ENCODE results near the gene DDA1. TPM values are rescaled to one million over a fixed set of nuclear protein-coding genes. Genes with fewer than 3 reads are reported as not detected.
"Not testable (repeated sequence)": the region's sequence is repeated elsewhere in the genome, so short reads cannot be mapped to it uniquely, and the experiment has no call there.

DDA1 gene
- total and polyA plus RNA-seq, 9 of the 15 experiments (the other 6 are each of a cell fraction or from before 2014, with no cell fraction given) = 1.4 to 83.8 (median 33.8) TPM

DNA sequence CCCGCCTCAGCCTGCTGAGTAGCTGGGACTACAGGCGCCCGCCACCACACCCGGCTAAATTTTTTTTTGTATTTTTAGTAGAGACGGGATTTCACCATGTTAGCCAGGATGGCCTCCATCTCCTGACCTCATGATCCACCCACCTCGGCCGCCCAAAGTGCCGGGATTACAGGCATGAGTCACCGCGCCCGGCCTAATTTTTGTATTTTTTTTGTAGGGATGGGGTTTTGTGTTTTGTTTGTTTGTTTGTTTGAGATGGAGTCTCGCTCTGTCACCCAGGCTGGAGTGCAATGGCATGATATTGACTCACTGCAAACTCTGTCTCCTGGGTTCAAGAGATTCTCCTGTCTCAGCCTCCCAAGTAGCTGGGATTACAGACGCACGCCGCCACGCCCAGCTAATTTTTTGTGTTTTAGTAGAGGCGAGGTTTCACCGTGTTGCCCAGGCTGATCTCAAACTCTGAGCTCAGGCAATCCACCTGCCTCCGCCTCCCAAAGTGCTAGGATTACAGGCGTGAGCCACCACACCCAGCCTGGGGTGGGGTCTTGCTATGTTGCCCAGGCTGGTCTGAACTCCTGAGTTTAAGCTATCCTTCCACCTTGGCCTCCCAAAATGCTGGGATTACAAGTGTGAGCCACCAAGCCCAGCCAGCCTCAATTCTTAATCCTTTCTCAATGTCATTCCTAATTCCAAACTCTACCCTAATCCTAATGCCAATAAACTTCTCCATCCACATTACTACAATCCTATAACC is 54.7 kb downstream of the DDA1 start:
- ATAC-seq; POLR2A ChIA-PET; in situ Hi-C loops (cut with MboI); DNase-seq (ENCODE audit: extremely low read depth in 1 of 4, low spot score in 3 of 4); FAIRE-seq; H3K4me3 ChIP-seq; H3K36me3 ChIP-seq (ENCODE audit: control insufficient read depth, insufficient read depth, low read length); H3K4me1 ChIP-seq (replicated peaks in 1 of 2; ENCODE audit: control insufficient read depth in 2 of 2, insufficient read depth in 2 of 2, low read length in 2 of 2); H2AFZ ChIP-seq (ENCODE audit: low read depth, low read length); H3K27ac ChIP-seq (ENCODE audit: extremely low read depth, low read depth, low read length); intact Hi-C loops (cut with micrococcal nuclease); H3K4me2 ChIP-seq (ENCODE audit: insufficient read depth, low read length); H3K9ac ChIP-seq (ENCODE audit: insufficient read depth in 1 of 2, low read depth in 2 of 2, low read length in 2 of 2); H3K9me3 ChIP-seq (replicated peaks; ENCODE audit: control insufficient read depth, insufficient read depth, low read depth, low read length); BruUV-seq (replicated peaks); H3K9me1 ChIP-seq (ENCODE audit: control insufficient read depth, insufficient read depth, low read length); H3K79me2 ChIP-seq (ENCODE audit: control insufficient read depth, insufficient read depth, low read length); CTCF ChIA-PET (ENCODE audit: low intra/inter-chr PET ratio); H4K20me1 ChIP-seq (replicated peaks; ENCODE audit: control insufficient read depth, insufficient read depth, low read length): not testable (repeated sequence)
- peaks cover 22 to 24% of the 10 kb centered on the region in 2 experiments for H3K27me3 ChIP-seq (ENCODE audit: control insufficient read depth in 2 of 2, insufficient read depth in 2 of 2, low read length in 2 of 2)
- 30% methylated on average over 18 of the region's 20 CpGs for WGBS (ENCODE audit: insufficient coverage, low coverage, missing lambda C conversion rate)
- TF ChIP-seq ZNF121 (CRISPR knock-in tag; conservative IDR thresholded peaks at IDR 0.05) = peak; percentile 81
- TF ChIP-seq, protein P1, sequence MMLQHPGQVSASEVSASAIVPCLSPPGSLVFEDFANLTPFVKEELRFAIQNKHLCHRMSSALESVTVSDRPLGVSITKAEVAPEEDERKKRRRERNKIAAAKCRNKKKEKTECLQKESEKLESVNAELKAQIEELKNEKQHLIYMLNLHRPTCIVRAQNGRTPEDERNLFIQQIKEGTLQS (IDR thresholded peaks at IDR 0.05) = peak; percentile 57
- TF ChIP-seq, protein P1 (CRISPR knock-in tag; conservative IDR thresholded peaks at IDR 0.05) = not testable (repeated sequence)

DNA sequence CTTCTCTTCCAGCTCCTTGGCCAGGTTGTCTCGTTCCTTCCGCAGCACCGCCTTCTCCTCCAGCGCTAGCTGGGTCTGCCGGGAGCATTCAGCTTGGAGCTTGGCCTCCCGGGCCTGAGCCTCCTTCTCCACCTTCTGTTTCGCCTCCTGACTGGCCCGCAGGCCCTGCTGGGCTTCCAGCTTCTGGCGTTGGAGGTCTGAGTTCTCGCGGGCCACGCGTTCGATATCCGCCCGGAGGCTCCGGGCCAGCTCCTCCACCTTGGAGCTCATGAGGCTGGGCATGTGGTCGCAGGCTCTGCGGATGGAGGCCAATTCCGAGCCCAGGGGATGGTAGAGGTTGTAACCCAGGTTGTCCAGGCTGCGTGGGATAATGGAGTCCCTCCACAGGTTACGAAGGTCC is 56.0 kb downstream of the DDA1 start:
- Histone ChIP-seq H3K9me1 (ENCODE audit: control insufficient read depth, insufficient read depth, low read length) (no peaks in the 10 kb centered on the region), H2AFZ (ENCODE audit: low read depth, low read length) (no peak overlapping the region), H3K4me2 (ENCODE audit: insufficient read depth, low read length) (no peak overlapping the region), H3K9ac (ENCODE audit: insufficient read depth in 1 of 2, low read depth in 2 of 2, low read length in 2 of 2) (peak overlapping the region in 1 of 2 experiments; percentile 31; a peak in 2 of 4 replicates), H3K27me3 (ENCODE audit: control insufficient read depth in 2 of 2, insufficient read depth in 2 of 2, low read length in 2 of 2) (peaks cover 22 to 24% of the 10 kb centered on the region in 2 experiments), H3K27ac (ENCODE audit: extremely low read depth, low read depth, low read length) (no peak overlapping the region), H4K20me1 (replicated peaks; ENCODE audit: control insufficient read depth, insufficient read depth, low read length) (no peaks in the 10 kb centered on the region), H3K9me3 (replicated peaks; ENCODE audit: control insufficient read depth, insufficient read depth, low read depth, low read length) (no peaks in the 10 kb centered on the region), H3K4me3 (no peak overlapping the region), H3K4me1 (replicated peaks in 1 of 2; ENCODE audit: control insufficient read depth in 2 of 2, insufficient read depth in 2 of 2, low read length in 2 of 2) (peaks cover 5 to 7% of the 10 kb centered on the region in 2 experiments; a peak in 4 of 5 replicates), H3K36me3 (ENCODE audit: control insufficient read depth, insufficient read depth, low read length) (no peaks in the 10 kb centered on the region), H3K79me2 (ENCODE audit: control insufficient read depth, insufficient read depth, low read length) (no peaks in the 10 kb centered on the region)
- WGBS (ENCODE audit: insufficient coverage, low coverage, missing lambda C conversion rate) = 17% methylated on average over 18 of the region's 22 CpGs
- in situ Hi-C loops (cut with MboI) (no loop called here), intact Hi-C loops (cut with micrococcal nuclease) (no loop called here)
- no peak for ATAC-seq
- TF ChIP-seq ARID2 (IDR thresholded peaks at IDR 0.05) (no peak), ZNF197 (CRISPR knock-in tag; IDR thresholded peaks at IDR 0.05; ENCODE audit: low read depth) (no peak), TCF3 (CRISPR knock-in tag; IDR thresholded peaks at IDR 0.05) (no peak), ATF7 (IDR thresholded peaks at IDR 0.05) (no peak), JUN (IDR thresholded peaks at IDR 0.05; ENCODE audit: borderline replicate concordance, low read depth, low read length) (no peak), JUN (CRISPR knock-in tag; IDR thresholded peaks at IDR 0.05; ENCODE audit: borderline replicate concordance) (no peak), ZFPM2 (CRISPR knock-in tag; IDR thresholded peaks at IDR 0.05) (no peak)
- TF ChIP-seq, protein P2, sequence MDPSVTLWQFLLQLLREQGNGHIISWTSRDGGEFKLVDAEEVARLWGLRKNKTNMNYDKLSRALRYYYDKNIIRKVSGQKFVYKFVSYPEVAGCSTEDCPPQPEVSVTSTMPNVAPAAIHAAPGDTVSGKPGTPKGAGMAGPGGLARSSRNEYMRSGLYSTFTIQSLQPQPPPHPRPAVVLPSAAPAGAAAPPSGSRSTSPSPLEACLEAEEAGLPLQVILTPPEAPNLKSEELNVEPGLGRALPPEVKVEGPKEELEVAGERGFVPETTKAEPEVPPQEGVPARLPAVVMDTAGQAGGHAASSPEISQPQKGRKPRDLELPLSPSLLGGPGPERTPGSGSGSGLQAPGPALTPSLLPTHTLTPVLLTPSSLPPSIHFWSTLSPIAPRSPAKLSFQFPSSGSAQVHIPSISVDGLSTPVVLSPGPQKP (CRISPR knock-in tag; IDR thresholded peaks at IDR 0.05) = no peak
- ChIA-PET POLR2A (interaction anchor here (0.9 to 1.6 kb wide), 2 partner anchors 21 to 130 kb away, joined by 3 to 7 read pairs; no protein-coding TSS in a partner anchor), CTCF (ENCODE audit: low intra/inter-chr PET ratio) (no interaction called here)
- no peak for FAIRE-seq
- BruUV-seq (replicated peaks) = no TSS peak
- DNase-seq (ENCODE audit: extremely low read depth in 1 of 4, low spot score in 3 of 4) = peak in 2 of 4 experiments; percentile 6

All from K562 (cell line).